NCI-H524 treated with DMSO at 0.1 percent for 48 hours (cell line): ENCODE results near the gene CBFB.
"Not testable (repeated sequence)": the region's sequence is repeated elsewhere in the genome, so short reads cannot be mapped to it uniquely, and the experiment has no call there.

Experiments
- DNase-seq: peaks from one replicate; lab custom pipeline; 2025; lab: John Stamatoyannopoulos, UW

The CBFB gene

DNA sequence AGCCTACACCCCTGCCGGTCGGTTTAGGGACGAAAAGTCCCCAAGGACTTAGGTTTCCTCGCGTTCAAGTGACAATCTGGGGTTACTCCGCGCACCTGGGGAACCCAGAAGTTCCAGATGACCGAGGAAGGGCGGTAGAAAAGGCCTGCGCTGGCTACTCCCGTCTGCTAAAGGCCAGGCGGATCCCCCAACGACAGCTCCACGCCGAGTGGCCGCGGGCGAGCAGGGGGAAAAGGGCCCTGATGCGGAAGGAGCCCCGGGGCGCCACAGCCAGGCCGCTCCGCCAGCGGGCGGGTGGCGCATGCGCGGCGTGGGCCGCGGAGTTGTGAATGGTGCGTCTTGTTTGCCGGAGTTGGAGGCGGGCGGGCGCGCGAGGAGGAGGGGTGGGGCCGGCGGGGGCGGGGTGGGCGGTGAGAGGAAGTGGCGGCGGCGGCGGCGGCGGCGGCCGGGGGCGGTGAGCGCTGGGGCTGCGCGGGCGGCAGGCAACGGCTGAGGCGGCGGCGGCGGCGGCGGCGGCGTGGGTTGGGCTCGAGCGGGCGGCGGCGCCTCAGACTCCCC lies at the start of gene CBFB:
Gene CBFB (plus strand): TSS at position 454 of the 558 bp plus-strand sequence. CDS start 259 bp downstream, outside the sequence.
- DNase-seq = peak; percentile 51

DNA sequence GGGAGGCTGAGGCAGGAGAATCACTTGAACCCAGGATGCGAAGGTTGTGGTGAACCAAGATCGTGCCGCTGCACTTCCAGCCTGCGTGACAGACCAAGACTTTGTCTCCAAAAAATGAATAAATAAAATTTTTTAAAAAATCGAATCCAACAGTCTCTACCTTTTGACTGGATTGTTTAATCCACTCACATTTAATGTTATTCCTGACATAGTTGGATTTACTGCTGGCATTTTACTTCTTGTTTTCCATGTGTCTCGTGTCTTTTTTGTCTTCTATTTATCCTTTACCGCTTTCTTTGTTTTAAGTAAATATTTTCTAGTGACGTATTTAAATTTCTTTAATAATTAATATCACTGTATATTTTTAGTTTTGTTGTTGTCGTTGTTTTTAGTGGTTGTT lies 45.9 kb upstream of the CBFB start:
- DNase-seq = no peak

DNA sequence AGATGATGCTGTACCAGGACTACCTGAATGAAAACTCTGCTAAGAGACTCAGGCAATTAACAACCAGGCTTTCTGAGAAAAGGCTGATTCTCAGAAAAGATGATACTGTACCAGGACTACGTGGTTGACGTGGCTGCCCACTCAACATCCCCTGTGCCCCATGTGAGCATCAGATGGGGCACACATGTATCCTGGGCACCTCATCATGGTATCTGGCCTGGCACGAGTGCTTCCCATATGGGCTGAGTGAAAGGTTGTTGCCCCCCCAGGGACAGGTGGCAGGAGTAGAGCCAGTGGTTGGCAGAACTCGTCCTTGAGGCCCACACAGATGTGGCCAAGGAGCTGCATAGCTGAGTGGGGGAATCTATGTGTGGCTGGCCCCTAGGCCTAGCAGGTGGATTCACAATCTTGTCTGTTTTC lies 44.0 kb upstream of the CBFB start:
- DNase-seq = no peak

DNA sequence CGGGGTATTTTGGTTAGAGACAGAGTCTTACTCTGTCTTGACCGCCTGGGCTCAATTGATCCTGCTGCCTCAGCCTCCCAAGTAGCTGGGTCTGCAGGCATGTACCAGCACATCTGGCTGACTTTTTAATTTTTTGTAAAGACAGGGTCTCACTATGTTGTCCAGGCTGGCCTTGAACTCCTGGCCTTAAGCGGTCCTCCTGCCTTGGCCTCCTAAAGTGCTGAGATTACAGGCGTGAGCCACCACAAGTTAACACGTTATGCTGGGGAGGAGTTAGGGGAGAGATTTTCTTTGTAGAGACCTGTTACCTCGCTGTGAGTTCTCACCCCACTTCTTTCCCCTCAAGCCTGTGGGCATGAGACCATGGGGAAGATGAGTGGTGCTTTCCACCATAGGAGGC lies 42.4 kb upstream of the CBFB start:
- DNase-seq = no peak

DNA sequence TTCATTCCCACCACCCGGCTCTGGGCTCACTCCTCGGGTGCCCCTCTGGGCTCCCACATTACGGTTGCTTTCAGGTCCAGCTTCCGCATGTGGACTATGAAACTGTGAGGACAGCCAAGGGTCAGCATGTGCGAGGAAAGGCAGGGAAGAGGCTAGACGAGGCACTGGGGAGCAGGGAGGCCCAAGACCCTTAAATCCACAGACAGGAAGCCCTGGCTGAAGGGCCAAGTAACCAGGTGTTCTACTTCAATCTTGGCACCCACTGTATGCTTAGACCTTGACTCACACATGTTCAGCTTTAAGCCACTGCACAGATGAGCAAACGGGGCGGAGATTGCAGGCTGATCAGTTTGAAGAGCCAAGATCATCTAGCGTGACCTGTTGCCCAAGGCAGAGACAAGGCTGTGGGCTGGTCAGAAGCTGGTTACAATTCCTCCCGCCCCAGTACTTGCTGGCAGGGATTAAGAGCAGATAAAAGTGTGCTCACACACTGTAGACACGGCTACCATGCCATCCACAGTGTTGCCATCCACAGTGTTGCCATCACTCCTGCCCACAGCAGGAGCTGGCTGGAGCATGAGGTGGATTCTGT lies 40.7 kb upstream of the CBFB start, which contains the start of gene CES4A:
Gene CES4A (plus strand): TSS at position 393 of the 592 bp plus-strand sequence. CDS start 184 bp downstream, at position 577.
- DNase-seq = peak; percentile 27

DNA sequence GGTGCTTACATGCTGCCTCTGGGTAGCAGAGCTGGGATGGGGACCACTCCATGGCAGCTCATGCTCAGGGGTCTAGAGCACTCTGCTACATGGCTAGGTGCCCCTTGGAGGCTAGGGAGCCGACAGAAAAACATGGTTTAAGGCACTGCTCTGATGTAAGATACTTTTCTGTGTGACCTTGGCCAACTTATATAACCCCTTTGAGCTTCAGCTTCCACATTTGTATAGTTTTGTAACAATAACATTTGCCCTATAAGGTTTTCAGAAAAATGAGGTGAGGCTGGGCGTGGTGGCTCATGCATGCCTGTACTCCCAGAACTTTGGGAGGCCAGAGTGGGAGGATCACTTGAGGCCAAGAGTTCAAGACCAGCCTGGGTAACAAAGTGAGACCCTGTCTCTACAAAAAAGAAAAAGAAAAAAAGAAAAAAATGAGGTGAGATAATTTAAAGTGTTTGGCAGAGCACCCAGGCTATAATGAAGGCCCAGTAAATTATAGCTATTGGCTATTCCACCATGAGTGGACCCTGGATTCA lies 37.3 kb upstream of the CBFB start:
- DNase-seq = no peak

DNA sequence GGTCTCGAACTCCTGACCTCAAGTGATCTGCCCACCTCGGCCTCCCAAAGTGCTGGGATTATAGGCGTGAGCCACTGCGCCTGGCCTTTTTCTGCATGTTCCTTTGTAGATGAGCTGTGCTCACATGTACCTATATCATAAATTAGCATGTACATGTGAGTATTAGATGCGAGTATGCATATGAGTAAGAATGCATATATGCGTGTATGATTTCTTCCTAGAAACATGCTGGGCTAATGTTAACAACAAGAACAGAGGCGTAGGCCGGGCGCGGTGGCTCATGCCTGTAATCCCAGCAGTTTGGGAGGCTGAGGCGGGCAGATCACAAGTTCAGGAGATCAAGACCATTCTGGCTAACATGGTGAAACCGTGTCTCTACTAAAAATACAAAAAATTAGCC lies 35.4 kb upstream of the CBFB start:
- not testable (repeated sequence) for DNase-seq

DNA sequence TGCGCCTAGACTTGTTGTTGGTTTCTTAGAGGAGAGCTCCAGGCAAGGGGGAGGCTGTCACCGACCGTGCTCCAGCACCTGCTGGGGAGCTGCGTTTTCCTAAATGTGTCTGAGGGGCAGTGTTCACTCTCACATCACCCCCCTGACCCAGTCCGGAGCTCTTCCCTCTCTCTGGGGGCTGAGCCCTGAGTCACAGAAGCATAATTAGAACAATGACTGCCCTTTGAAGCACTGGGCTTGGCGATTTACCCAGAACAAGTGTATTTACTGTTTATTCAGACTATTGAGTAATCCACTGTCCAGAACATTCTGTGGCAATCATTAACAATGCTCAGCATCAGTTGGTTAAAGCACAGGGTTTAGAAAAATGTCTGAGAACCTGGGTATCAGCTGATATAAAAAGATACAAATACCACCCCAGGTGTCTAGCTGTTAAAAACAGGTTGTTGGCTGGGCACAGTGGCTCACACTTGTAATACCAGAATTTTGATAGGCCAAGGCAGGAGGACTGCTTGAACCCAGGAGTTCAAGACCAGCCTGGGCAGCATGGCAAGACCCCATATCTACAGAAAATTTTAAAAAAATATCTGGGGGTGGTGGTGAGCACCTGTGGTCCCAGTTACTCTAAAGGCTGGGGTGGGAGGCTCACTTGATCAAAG lies 32.5 kb upstream of the CBFB start:
- DNase-seq = no peak

DNA sequence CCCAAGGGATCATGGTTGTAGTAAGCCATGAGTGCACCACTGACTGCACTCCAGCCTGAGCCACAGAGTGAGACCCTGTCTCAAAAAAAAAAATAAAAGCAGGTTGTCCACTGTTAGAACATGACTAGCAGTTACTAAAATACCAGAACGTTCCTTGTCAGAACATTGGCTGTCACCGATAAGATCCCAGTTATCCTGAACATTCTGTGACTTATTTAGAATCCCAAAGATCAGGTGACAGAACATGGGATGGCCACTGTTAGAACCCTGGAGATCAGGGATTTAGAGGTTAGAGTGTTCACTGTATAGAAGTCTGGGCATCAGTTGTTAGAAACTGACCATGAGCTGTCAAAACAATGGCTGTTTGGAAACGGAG lies 32.0 kb upstream of the CBFB start:
- DNase-seq = no peak

DNA sequence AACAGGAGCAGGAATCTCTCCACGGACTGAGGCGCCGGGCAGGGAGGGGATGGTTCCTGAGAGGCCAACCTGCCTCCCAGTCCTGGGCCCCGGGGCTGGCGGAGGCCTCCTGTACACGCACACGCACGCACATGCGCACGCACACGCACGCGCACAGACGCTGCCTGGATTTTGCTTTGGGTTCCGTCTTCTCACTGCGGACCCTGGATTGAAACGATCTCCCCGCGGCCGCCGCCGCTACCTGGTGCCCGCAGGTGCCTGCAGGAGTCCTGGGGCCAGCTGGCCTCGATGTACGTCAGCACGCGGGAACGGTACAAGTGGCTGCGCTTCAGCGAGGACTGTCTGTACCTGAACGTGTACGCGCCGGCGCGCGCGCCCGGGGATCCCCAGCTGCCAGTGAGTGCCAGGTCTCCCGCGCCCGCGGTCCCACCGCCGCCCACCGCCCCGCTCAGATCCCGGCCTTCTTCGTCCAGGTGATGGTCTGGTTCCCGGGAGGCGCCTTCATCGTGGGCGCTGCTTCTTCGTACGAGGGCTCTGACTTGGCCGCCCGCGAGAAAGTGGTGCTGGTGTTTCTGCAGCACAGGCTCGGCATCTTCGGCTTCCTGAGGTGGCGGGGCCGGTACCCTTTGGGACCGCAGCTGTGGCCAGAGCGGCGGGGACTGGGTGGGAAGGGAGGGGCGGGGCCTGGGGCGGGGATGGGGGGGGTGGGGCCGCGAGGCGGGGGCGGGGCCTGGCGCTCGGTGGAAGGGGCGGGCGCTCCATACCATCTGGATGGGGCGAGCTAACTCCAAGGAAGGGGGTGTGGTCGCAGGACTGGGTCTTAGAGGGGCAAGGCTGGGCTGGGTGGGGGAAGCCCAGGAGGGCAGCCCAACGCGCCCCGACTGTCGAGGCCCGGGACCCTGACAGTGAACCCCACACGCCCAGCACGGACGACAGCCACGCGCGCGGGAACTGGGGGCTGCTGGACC lies 28.3 kb upstream of the CBFB start:
- no peak for DNase-seq

DNA sequence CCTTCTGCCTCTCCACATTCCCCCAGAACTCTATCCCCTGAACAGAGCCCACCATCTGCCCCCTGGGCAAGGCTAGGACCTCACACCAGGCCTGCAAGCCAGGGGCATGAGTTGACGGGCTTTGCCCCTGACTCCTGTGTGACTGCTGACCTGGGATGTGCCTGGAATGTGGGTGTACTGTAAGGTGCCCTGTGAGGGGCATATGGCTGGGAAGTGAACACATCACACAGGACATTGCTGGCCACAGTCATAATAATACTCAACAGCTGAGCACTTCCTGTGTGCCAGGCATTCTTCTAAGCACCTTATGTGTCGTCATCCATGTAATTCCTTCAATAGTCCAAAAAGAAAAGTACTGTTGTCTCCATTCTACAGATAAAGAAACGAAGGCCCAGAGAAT lies 27.2 kb upstream of the CBFB start:
- DNase-seq = no peak

DNA sequence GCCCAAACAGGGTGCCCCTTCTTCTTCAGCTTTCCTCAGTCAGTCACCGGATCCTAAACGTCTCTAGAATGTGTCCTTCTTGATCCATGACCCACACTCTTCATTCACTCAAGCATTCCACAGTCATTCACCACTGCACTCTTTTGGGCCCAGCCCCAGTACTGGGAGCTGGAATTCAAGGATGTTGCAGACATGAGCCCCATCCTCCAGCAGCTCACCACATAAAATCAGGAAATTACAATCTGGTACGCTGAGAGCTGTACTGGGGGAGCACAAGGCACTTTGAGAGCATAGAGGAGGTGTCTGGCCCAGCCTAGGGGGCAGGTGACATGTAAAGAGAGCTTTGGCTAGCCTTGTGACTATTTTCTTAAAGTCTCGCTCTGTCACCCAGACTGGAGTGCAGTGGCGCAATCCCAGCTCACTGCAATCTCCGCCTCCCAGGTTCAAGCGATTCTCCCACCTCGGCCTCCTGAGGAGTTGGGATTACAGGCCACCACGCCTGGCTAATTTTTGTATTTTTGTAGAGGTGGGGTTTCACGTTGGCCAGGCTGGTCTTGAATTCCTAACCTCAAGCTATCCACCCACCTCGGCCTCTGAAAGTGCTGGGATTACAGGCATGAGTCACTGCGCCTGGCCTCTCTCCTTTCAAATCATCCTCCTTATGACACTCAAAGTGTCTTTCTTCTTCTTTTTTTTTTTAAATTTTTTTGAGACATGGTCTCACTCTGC lies 21.9 kb upstream of the CBFB start:
- no peak for DNase-seq

DNA sequence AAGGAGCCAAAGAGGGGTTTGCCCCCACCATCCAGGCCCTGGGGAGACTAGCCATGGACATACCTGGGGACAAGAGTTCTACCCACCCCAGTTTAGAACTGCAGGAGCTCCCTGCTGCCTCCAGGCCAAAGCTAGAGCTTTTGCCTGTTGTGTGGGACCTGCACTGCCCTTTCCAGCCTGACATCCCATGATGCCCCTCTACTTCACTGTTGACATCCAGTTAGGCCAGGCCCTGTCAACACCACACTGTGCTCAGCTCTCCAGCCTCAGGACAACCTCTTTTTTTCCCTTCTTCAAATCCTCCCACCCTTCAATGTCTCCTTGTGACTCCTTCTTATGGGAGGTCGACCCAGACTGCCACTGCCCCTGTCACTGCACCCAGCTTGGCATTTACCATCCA lies 19.8 kb upstream of the CBFB start:
- DNase-seq = no peak

DNA sequence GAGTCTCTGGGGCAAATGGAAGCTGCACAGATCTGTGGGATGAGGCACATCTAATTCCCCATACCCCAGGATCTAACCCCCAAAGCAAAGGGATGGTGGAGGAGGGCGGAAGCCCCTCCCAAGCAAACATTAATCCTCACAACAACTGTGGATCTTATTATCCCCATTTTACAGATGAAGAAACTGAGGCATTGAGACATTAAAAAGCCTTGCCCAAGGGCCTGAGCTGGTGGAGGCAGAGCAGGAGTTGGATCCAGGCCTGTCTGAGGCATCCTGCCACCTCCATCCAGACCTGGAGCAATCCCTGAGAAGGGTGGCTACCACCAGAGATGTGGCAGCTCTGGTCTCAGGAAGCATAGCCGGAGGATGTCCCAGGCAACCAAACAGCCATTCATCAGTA lies 17.7 kb upstream of the CBFB start:
- no peak for DNase-seq

DNA sequence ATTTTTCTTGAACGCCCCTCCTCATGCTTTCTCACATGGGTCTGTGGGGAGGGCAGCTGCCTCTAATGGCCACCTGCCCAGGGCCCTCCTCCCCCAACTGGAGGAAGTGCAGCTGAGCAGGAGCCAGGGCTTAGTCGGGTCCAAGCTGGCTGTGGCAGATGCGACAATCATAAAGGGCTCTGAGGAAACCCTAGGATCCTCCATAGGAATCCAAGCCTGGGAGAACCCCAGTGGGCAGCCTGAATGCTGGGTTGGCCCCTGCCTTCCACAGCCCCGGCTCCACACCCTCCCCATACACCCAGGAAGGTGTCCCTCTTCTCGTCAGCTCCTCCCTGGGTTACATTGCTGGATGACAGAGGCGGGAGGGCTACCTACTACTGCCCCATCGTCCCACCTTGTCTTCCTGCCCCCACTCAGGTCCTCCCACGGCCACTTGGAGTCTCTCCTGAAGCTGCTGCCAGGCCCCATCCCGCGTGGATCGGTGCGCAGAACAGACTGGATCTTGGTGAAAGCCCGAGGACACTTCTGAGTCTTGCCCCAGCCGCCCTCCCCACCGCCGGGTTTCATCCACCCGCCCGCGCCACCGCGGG lies 15.6 kb upstream of the CBFB start:
- DNase-seq = peak; percentile 67

DNA sequence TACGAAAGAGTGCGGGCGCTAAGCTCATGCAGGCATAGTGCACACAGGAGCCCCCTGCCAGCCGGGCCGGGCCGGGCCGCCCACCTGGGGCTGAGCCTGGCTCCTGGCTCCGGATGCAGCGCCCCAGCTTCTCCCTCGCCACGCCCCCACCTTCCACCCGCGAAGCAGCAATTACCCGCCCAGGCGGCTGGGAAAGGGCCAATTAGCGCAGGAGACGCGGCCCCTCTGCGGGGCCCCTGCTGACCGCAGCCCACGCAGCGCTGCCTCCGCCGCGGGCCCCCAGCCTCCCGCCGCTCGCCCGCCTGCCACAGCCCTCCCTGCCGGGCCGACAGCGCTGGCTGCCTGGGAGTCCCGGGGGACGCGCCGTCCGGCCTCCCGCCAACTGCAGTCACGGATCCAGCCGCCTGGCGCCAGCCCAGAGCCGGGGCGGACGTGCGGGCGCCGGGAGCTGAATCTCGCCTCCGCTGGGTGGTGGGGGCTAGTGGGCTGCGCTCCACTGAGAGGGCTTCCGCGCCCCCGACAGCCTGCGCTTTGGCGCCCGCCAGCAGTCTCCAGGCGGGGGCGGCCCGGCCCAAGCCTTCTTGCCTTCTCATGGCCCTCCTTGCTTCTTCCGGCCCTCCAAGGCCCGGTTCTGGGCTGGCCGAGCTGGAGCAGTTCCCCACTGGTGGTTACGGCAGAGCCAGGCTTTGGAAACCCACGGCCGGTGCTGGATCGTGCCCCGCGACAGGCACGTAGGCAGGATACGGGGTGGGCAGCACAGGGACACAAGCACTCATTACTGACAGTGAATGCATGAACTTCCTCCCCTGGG lies 14.9 kb upstream of the CBFB start:
- no peak for DNase-seq

DNA sequence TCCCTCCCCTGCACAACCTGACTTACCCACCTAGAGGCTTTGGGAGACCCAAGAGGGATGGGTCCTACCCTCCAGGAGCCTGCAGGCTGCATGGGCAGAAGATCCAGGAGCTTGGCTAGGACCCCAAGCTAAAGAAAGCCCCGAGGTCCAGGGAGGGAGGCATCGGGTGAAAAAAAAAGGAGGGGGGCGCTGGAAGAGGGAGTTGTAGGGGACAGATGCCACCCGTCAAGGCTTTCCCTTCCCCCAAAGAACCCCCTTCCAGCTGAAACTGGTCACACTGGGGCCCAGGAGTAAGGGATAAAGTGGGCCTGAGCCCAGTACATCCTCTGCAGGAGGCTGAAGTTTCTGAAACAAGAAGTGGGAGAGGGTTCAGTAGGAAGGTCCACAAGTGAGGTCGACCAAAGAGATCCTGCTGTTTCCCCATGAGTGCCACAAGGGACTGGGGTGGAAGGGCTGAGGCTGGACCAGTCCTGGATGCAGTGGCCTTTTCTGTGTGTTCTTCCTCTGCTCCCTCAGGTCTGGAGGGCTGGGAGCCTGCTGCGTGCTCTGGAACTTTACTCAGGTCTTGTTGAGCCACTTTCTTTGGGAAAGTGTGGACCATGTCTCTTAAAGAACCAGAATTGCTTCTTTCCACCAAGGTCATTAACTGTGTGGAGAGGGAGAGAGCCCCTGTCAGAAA lies 14.2 kb upstream of the CBFB start:
- DNase-seq = no peak

DNA sequence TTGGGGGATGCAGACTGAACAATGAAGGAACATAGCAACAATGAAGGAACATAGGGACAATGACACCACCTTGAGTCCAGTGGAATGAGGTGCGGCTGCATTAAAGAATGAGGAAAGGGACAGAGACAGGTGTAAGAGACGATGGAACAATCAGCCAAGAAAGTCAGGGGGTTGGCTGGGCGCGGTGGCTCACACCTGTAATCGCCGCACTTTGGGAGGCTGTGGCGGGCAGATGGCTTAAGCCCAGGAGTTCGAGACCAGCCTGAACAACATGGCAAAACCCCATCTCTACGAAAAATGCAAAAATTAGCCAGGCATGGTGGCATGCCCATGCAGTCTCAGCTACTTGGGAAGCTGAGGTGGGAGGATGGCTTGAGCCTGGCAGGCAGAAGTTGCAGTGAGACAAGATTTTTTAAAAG lies 13.6 kb upstream of the CBFB start:
- DNase-seq = no peak

DNA sequence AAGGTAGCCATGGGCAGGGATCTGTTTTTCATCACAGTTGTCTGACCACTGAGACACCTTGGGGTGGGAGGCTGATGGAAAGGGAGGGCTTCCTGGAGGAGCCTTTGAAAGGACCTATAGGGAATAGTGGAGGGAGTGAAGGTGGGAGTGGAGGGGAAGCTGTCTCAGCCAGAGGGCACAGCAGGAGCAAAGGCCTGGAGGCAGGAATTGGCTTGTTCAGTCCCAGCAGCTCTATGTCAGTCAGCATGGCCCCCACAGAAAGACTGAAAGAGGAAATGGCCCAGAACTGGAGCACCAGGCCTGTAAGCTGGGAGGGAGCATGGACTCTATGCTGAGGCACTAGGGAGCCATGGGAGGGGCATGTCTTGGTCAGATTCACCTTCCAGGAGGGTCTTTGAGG lies 12.8 kb upstream of the CBFB start:
- DNase-seq = no peak
